Endothelial cell of umbilical vein (primary cell): Measurements from ENCODE around the gene KIF24.

ENCODE experiments used
- CTCF ChIP-seq, 2 donors: IDR thresholded peaks; 1 replicate in 1 of 2; 2 replicates in 1 of 2; pipeline ENCODE4 v1.5.1; 2011; ENCODE audit warnings: low read length in 2 of 2, mild to moderate bottlenecking in 2 of 2, moderate library complexity in 2 of 2, control low read depth in 1 of 2, inconsistent platforms in 1 of 2, low read depth in 1 of 2; ENCODE audit not compliant: insufficient read depth in 1 of 2; ENCODE audit errors: extremely low read depth in 1 of 2
- EZH2 ChIP-seq: IDR thresholded peaks from 2 replicates; pipeline ENCODE4 v1.6.1; 2012; ENCODE audit warnings: borderline replicate concordance, low read depth, mild to moderate bottlenecking, moderate library complexity, low read length, inconsistent platforms; ENCODE audit not compliant: severe bottlenecking
- FOS ChIP-seq: IDR thresholded peaks from 2 replicates; pipeline ENCODE4 v1.6.1; 2011; ENCODE audit warnings: mild to moderate bottlenecking, low read length, moderate library complexity, borderline replicate concordance; ENCODE audit not compliant: insufficient read depth
- MYC ChIP-seq: IDR thresholded peaks from one replicate; pipeline ENCODE4 v1.6.1; 2011; ENCODE audit warnings: mild to moderate bottlenecking, low read depth, low read length
- POLR2A ChIP-seq: IDR thresholded peaks from 2 replicates; pipeline ENCODE4 v1.6.1; 2012; ENCODE audit warnings: low read depth, mild to moderate bottlenecking, control low read depth, low read length

GRCh38 chr9:34282096-34282495 lies 47.0 kb downstream of the KIF24 start:
- TF ChIP-seq MYC (no peak), CTCF (IDR thresholded peaks at IDR 0.05; ENCODE audit: extremely low read depth in 1 of 2, insufficient read depth in 1 of 2, low read depth in 1 of 2, low read length in 2 of 2) (no peak), POLR2A (no peak), EZH2 (no peak), FOS (no peak)
